Transverse colon (tissue), 3 donors: Measurements from ENCODE around the gene XRCC2.

Experiments used
- CTCF ChIP-seq, 5 experiments: fragments of 200-600 bp in 3 of 5; fragments of 450-650 bp in 2 of 5; sonication (generic) in 3 of 5; IDR thresholded peaks; 1 replicate in 2 of 5; 2 replicates in 3 of 5; pipeline ENCODE4 v1.5.1; 2016 to 2017; ENCODE audit warnings: antibody characterized with exemption in 5 of 5, inconsistent platforms in 3 of 5, mild to moderate bottlenecking in 2 of 5, moderate library complexity in 1 of 5
- POLR2A ChIP-seq: fragments of 450-650 bp; IDR thresholded peaks from one replicate; pipeline ENCODE4 v1.6.1; 2016; ENCODE audit warnings: antibody characterized with exemption, mild to moderate bottlenecking, moderate library complexity

GRCh38 chr7:152607007-152607406 is 68.9 kb downstream of the XRCC2 start:
- TF ChIP-seq POLR2A (no peak), CTCF (IDR thresholded peaks at IDR 0.05) (no peak)
